GM18868 (cell line): ENCODE data around the gene REEP1.

ENCODE experiments used
- ATAC-seq: cut with Tn5 transposase; IDR thresholded peaks from one replicate; pipeline ENCODE4 v1.9.1; 2021; ENCODE audit warnings: mild to moderate bottlenecking, moderate library complexity; ENCODE audit not compliant: unreplicated experiment

Gene REEP1

GRCh38 chr2:86284987-86285386 is 52.4 kb downstream of the REEP1 start:
- no peak for ATAC-seq

- no peak for ATAC-seq
These were observed 53.0 kb downstream of the REEP1 start for GRCh38 chr2:86284401-86284841.

GRCh38 chr2:86283411-86284030 is 53.9 kb downstream of the REEP1 start:
- no peak for ATAC-seq

GRCh38 chr2:86281066-86281700 is 56.2 kb downstream of the REEP1 start:
- ATAC-seq: no peak

- ATAC-seq: no peak
These were observed 57.2 kb downstream of the REEP1 start for GRCh38 chr2:86280191-86280667.

GRCh38 chr2:86275962-86276361 is 61.5 kb downstream of the REEP1 start:
- no peak for ATAC-seq

- peak; percentile 24 for ATAC-seq
These were observed 62.0 kb downstream of the REEP1 start for GRCh38 chr2:86275384-86275799.

- peak; percentile 81 for ATAC-seq
These were observed 62.5 kb downstream of the REEP1 start for GRCh38 chr2:86274918-86275275.

- peak; percentile 53 for ATAC-seq
These were observed 63.0 kb downstream of the REEP1 start for GRCh38 chr2:86274265-86274917.

GRCh38 chr2:86272111-86272510 is 65.3 kb downstream of the REEP1 start:
- no peak for ATAC-seq

GRCh38 chr2:86271248-86271647 is 66.2 kb downstream of the REEP1 start:
- ATAC-seq: no peak

- ATAC-seq: no peak
These were observed 73.5 kb downstream of the REEP1 start for GRCh38 chr2:86263956-86264355.

- no peak for ATAC-seq
These were observed 76.4 kb downstream of the REEP1 start for GRCh38 chr2:86260978-86261377.

- no peak for ATAC-seq
These were observed 79.3 kb downstream of the REEP1 start for GRCh38 chr2:86258106-86258505.

GRCh38 chr2:86256982-86257381 is 80.4 kb downstream of the REEP1 start:
- ATAC-seq: no peak

- no peak for ATAC-seq
These were observed 81.1 kb downstream of the REEP1 start for GRCh38 chr2:86256300-86256699.

- no peak for ATAC-seq
These were observed 82.6 kb downstream of the REEP1 start for GRCh38 chr2:86254576-86255538.

GRCh38 chr2:86253424-86253823 is 84.0 kb downstream of the REEP1 start:
- no peak for ATAC-seq

GRCh38 chr2:86251840-86252266 is 85.6 kb downstream of the REEP1 start:
- ATAC-seq: no peak

GRCh38 chr2:86249579-86250391 is 87.6 kb downstream of the REEP1 start:
- ATAC-seq: peak; percentile 77
